H1 (cell line): Measurements from ENCODE around the gene CPED1. TPM values are rescaled to one million over a fixed set of nuclear protein-coding genes. Genes with fewer than 3 reads are reported as not detected.

Source experiments
- CTCF ChIA-PET: fragments of 300-600 bp; sonication (Branson Sonifier 250); formaldehyde crosslinking; loops from one replicate; lab custom pipeline; 2021; ENCODE audit not compliant: partially characterized antibody; lab: Charles Lee
- POLR2A ChIA-PET: fragments of 300-600 bp; sonication (Branson Sonifier 250); formaldehyde crosslinking; loops from one replicate; lab custom pipeline; 2021; ENCODE audit warnings: inconsistent platforms; ENCODE audit not compliant: partially characterized antibody; lab: Charles Lee
- DNase-seq, 2 experiments: peaks; one replicate each; pipeline versions ENCODE4 v3.0.0 to v3.0.0-alpha.2; 2010 to 2022; ENCODE audit warnings: low spot score in 2 of 2, low read depth in 1 of 2, mixed read lengths in 1 of 2
- FAIRE-seq: peaks from 2 replicates; lab custom pipeline; 2011; peaks lifted over from hg19 to GRCh38; lab: Jason Lieb, UNC
- H2AFZ ChIP-seq: 2 replicates; pipeline ENCODE4 v1.8.1; 2012; ENCODE audit warnings: low read length, inconsistent platforms
- H2AK5ac ChIP-seq: 2 replicates; pipeline ENCODE4 v1.6.1; 2013; ENCODE audit warnings: low read depth, low read length
- H2BK120ac ChIP-seq: replicated peaks from 2 replicates; pipeline ENCODE3; 2013; ENCODE audit warnings: low read depth, low read length, inconsistent platforms
- H2BK12ac ChIP-seq: 2 replicates; pipeline ENCODE4 v1.6.1; 2013; ENCODE audit warnings: low read depth, low read length
- H2BK15ac ChIP-seq: 2 replicates; pipeline ENCODE4 v1.6.1; 2013; ENCODE audit warnings: low read length
- H2BK20ac ChIP-seq: 2 replicates; pipeline ENCODE4 v1.6.1; 2013; ENCODE audit warnings: low read length
- H2BK5ac ChIP-seq: 2 replicates; pipeline ENCODE4 v1.6.1; 2013; ENCODE audit warnings: low read depth, low read length
- H3K14ac ChIP-seq: 2 replicates; pipeline ENCODE4 v1.6.1; 2013; ENCODE audit warnings: inconsistent platforms; ENCODE audit not compliant: insufficient read length
- H3K18ac ChIP-seq: 2 replicates; pipeline ENCODE4 v1.6.1; 2013; ENCODE audit warnings: low read length; ENCODE audit errors: extremely low read depth
- H3K23ac ChIP-seq: 2 replicates; pipeline ENCODE4 v1.6.1; 2013; ENCODE audit warnings: inconsistent platforms; ENCODE audit not compliant: insufficient read length
- H3K23me2 ChIP-seq: 2 replicates; pipeline ENCODE4 v1.6.1; 2013; ENCODE audit warnings: low read depth, low read length
- H3K27ac ChIP-seq: 2 replicates; pipeline ENCODE4 v1.6.1; 2011; ENCODE audit warnings: low read depth, low read length, inconsistent platforms
- H3K27me3 ChIP-seq, 4 experiments: replicated peaks in 1 of 4; 1 replicate in 1 of 4; 2 replicates in 3 of 4; pipeline versions ENCODE4 v1.6.1 to v1.8.1; 2011 to 2013; ENCODE audit warnings: low read length in 3 of 4, mild to moderate bottlenecking in 3 of 4, inconsistent platforms in 2 of 4, mixed read lengths in 2 of 4, moderate library complexity in 1 of 4; ENCODE audit not compliant: control insufficient read depth in 3 of 4, insufficient read depth in 3 of 4; ENCODE audit errors: extremely low read depth in 1 of 4
- H3K36me3 ChIP-seq, 4 experiments: 2 replicates each; pipeline versions ENCODE4 v1.6.1 to v1.8.1; 2011 to 2013; ENCODE audit warnings: mild to moderate bottlenecking in 4 of 4, low read length in 3 of 4, moderate library complexity in 2 of 4, control low read depth in 1 of 4, inconsistent platforms in 1 of 4; ENCODE audit not compliant: insufficient read depth in 4 of 4, control insufficient read depth in 2 of 4
- H3K4ac ChIP-seq: replicated peaks from 2 replicates; pipeline ENCODE3; 2013; ENCODE audit warnings: low read length, low read depth, mixed read lengths, inconsistent platforms; ENCODE audit not compliant: insufficient read length
- H3K4me1 ChIP-seq, 4 experiments: replicated peaks in 1 of 4; 1 replicate in 1 of 4; 2 replicates in 3 of 4; pipeline versions ENCODE4 v1.6.1 to v1.8.1; 2011 to 2013; ENCODE audit warnings: low read length in 3 of 4, inconsistent platforms in 2 of 4, mixed read lengths in 1 of 4; ENCODE audit not compliant: insufficient read depth in 4 of 4, control insufficient read depth in 3 of 4
- H3K4me2 ChIP-seq, 2 experiments: 2 replicates each; pipeline versions ENCODE4 v1.6.1 to v1.8.1; 2011 to 2013; ENCODE audit warnings: low read depth in 2 of 2, low read length in 2 of 2, control low read depth in 1 of 2, inconsistent platforms in 1 of 2, mild to moderate bottlenecking in 1 of 2; ENCODE audit not compliant: insufficient read depth in 1 of 2
- H3K4me3 ChIP-seq, 4 experiments: fragments of 200-600, 300-600 bp in 1 of 4; sonication (generic), shearing (Covaris generic), sonication (Bioruptor Twin) in 1 of 4; 2 replicates each; pipeline versions ENCODE4 v1.5.1 to v1.8.1; 2011 to 2016; ENCODE audit warnings: low read length in 4 of 4, low read depth in 3 of 4, control low read depth in 2 of 4, inconsistent platforms in 2 of 4, mild to moderate bottlenecking in 2 of 4, mixed read lengths in 1 of 4, moderate library complexity in 1 of 4; ENCODE audit not compliant: insufficient read depth in 2 of 4; ENCODE audit errors: extremely low read depth in 1 of 4
- H3K56ac ChIP-seq: replicated peaks from 2 replicates; pipeline ENCODE3; 2013; ENCODE audit warnings: low read depth, mild to moderate bottlenecking, mixed read lengths, low read length, inconsistent platforms; ENCODE audit not compliant: insufficient read length
- H3K79me1 ChIP-seq: 2 replicates; pipeline ENCODE4 v1.6.1; 2013; ENCODE audit warnings: low read depth, low read length, control low read depth
- H3K79me2 ChIP-seq, 2 experiments: 2 replicates each; pipeline versions ENCODE4 v1.6.1 to v1.8.1; 2012 to 2013; ENCODE audit warnings: low read length in 2 of 2, mild to moderate bottlenecking in 2 of 2, inconsistent platforms in 1 of 2; ENCODE audit not compliant: insufficient read depth in 2 of 2, control insufficient read depth in 1 of 2
- H3K9ac ChIP-seq, 4 experiments: replicated peaks in 1 of 4; 1 replicate in 1 of 4; 2 replicates in 3 of 4; pipeline versions ENCODE4 v1.6.1 to v1.8.1; 2011 to 2013; ENCODE audit warnings: low read depth in 3 of 4, low read length in 3 of 4, control low read depth in 2 of 4, mild to moderate bottlenecking in 2 of 4, moderate library complexity in 2 of 4, inconsistent platforms in 1 of 4; ENCODE audit errors: extremely low read depth in 1 of 4
- H3K9me3 ChIP-seq, 2 experiments: 2 replicates each; pipeline versions ENCODE4 v1.6.1 to v1.8.1; 2012 to 2013; ENCODE audit warnings: mild to moderate bottlenecking in 2 of 2, moderate library complexity in 2 of 2, control low read depth in 1 of 2, inconsistent platforms in 1 of 2, low read depth in 1 of 2, low read length in 1 of 2, mixed read lengths in 1 of 2; ENCODE audit not compliant: insufficient read depth in 2 of 2
- H4K20me1 ChIP-seq, 2 experiments: replicated peaks in 1 of 2; 2 replicates each; pipeline versions ENCODE3 to v1.8.1; 2011 to 2013; ENCODE audit warnings: inconsistent platforms in 2 of 2, low read length in 2 of 2, mild to moderate bottlenecking in 1 of 2; ENCODE audit not compliant: insufficient read depth in 2 of 2, control insufficient read depth in 1 of 2
- H4K5ac ChIP-seq: 2 replicates; pipeline ENCODE4 v1.6.1; 2013; ENCODE audit warnings: low read length, low read depth, mixed read lengths, inconsistent platforms; ENCODE audit not compliant: insufficient read length
- H4K8ac ChIP-seq: 2 replicates; pipeline ENCODE4 v1.8.0; 2013; ENCODE audit warnings: mild to moderate bottlenecking, moderate library complexity, low read length, inconsistent platforms; ENCODE audit not compliant: insufficient read depth; ENCODE audit errors: extremely low read depth
- H4K91ac ChIP-seq: replicated peaks from 2 replicates; pipeline ENCODE3; 2013; ENCODE audit warnings: low read length, mixed read lengths, inconsistent platforms; ENCODE audit not compliant: insufficient read length
- GTF2F1 ChIP-seq: IDR thresholded peaks from 2 replicates; pipeline ENCODE4 v1.6.1; 2012; ENCODE audit warnings: low read depth, low read length, improper control_type of control experiment, borderline replicate concordance
- WGBS, 2 experiments: shearing (Covaris generic) in 1 of 2; methylation state at CpG; one replicate each; pipeline versions ENCODE4 v1.1.6 to v1.1.7; 2013 to 2015; ENCODE audit warnings: low lambda C conversion rate in 2 of 2, mixed read lengths in 2 of 2, inconsistent platforms in 1 of 2, low coverage in 1 of 2, missing lambda C conversion rate in 1 of 2; ENCODE audit not compliant: insufficient replicate concordance in 2 of 2, insufficient coverage in 1 of 2, insufficient read length in 1 of 2; ENCODE audit errors: extremely low coverage in 1 of 2, missing lambda C conversion rate in 1 of 2; 5-methylcytosine and 5-hydroxymethylcytosine counted together
- polyA plus RNA-seq, 7 experiments: library from polyadenylated mRNA; depleted of rRNA in 3 of 7; stranded (reverse) in 5 of 7; unstranded in 2 of 7; fragments of >200 nt in 5 of 7; fragments of 200-250 nt in 2 of 7; gene quantifications; 1 replicate in 5 of 7; 2 replicates in 1 of 7; 4 replicates in 1 of 7; pipeline versions ENCODE4 v1.2.1 to v1.2.3, GENCODE V29; 2011 to 2013; ENCODE audit warnings: missing spikeins in 2 of 7, mixed read lengths in 2 of 7
- total RNA-seq: library from RNA; stranded (reverse); fragmentation: NEBNext Ultra II Directional; extraction: Animal tissue kit (Norgen Biotek cat#: 25700); gene quantifications from 2 replicates; pipeline ENCODE4 v1.2.1, GENCODE V29; 2021

CPED1 gene
- total and polyA plus RNA-seq, 2 of the 8 experiments (the other 6 are each of a cell fraction or from before 2014, with no cell fraction given): 0.08 to 0.39 TPM

DNA sequence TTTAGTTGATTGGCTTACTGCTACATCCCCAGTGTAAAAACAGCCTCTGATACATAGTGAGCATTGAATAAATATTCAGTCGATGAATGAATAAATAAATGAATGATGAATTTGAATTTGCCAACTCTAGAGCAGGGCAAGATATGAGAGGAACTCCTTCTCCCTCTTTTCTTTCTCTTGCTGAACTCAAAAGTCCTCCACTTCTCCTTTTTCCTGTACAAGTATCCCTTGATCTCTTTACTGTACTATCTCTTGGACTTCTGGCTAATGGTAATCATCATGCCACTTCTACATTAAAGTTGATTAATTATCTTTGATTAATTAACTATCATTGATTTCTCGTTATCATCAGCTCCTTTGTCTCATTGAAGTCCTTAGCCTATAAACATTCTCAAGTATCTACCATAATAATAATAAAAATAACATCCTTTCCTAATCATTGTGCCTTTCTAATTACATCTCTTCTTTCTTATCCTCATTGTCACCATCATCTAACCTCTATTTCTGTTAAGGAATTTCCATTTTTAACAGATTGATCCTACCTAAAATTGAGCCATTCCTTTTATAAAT, 10.6 kb downstream of the CPED1 start:
- no peak overlapping the region for H2AFZ ChIP-seq

More for the DNA sequence above, 10.6 kb downstream of the CPED1 start:
- H3K4ac ChIP-seq: no peak overlapping the region
- no peak overlapping the region for H3K23ac ChIP-seq
- H3K36me3 ChIP-seq: no peaks in the 10 kb centered on the region
- no peak overlapping the region for H3K27ac ChIP-seq
- H2BK20ac ChIP-seq: no peak overlapping the region
- TF ChIP-seq GTF2F1: no peak
- TF ChIP-seq, all 59 proteins: peak for 0
- Histone ChIP-seq H3K23me2 (no peaks in the 10 kb centered on the region), H2AK5ac (no peak overlapping the region), H3K4me3 (no peak overlapping the region), H3K9me3 (no peaks in the 10 kb centered on the region), H4K20me1 (no peaks in the 10 kb centered on the region), H3K9ac (no peak overlapping the region), H4K91ac (no peak overlapping the region), H3K4me1 (no peaks in the 10 kb centered on the region), H3K14ac (no peak overlapping the region), H2BK5ac (no peak overlapping the region), H3K18ac (no peak overlapping the region), H4K8ac (no peak overlapping the region), H3K56ac (no peak overlapping the region), H4K5ac (no peak overlapping the region), H3K79me2 (no peaks in the 10 kb centered on the region), H2BK15ac (no peak overlapping the region), H3K79me1 (no peaks in the 10 kb centered on the region), H2BK120ac (no peak overlapping the region), H3K4me2 (no peak overlapping the region), H2BK12ac (no peak overlapping the region), H3K27me3 (no peaks in the 10 kb centered on the region)
- no peak for DNase-seq
- 81% methylated on average over 2 of the region's 2 CpGs; no CpG with 5 or more reads in 1 of the 2 experiments for WGBS, 2 experiments
- no peak for FAIRE-seq
- CTCF ChIA-PET: interaction anchor here (0.9 to 1.8 kb wide), 6 partner anchors 8 to 101 kb away, joined by 3 to 6 read pairs (median 4); no protein-coding TSS in a partner anchor
- POLR2A ChIA-PET: no interaction called here
